Parathyroid adenoma (tissue), 2 donors: ENCODE results near the gene SGO2.
"Not testable (repeated sequence)": the region's sequence is repeated elsewhere in the genome, so short reads cannot be mapped to it uniquely, and the experiment has no call there.

Experiments
- H2AFZ ChIP-seq: fragments of 300-600 bp; sonication (generic); one replicate; pipeline ENCODE4 v1.7.0; 2017; ENCODE audit warnings: antibody characterized with exemption, mild to moderate bottlenecking
- H3K27ac ChIP-seq: fragments of 300-600 bp; sonication (generic); one replicate; pipeline ENCODE4 v1.7.0; 2017
- H3K27me3 ChIP-seq: fragments of 300-600 bp; sonication (generic); one replicate; pipeline ENCODE4 v1.7.0; 2017; ENCODE audit warnings: low read length; ENCODE audit not compliant: control insufficient read depth, insufficient read depth
- H3K36me3 ChIP-seq: fragments of 300-600 bp; sonication (generic); one replicate; pipeline ENCODE4 v1.7.0; 2017; ENCODE audit warnings: low read length; ENCODE audit not compliant: control insufficient read depth, insufficient read depth
- H3K4me1 ChIP-seq: fragments of 300-600 bp; sonication (generic); one replicate; pipeline ENCODE4 v1.7.0; 2017; ENCODE audit warnings: control low read depth
- H3K4me2 ChIP-seq: fragments of 300-600 bp; sonication (generic); one replicate; pipeline ENCODE4 v1.7.0; 2017; ENCODE audit warnings: low read length
- H3K4me3 ChIP-seq: fragments of 300-600 bp; sonication (generic); one replicate; pipeline ENCODE4 v1.7.0; 2017; ENCODE audit warnings: low read depth, low read length
- H3K79me2 ChIP-seq: fragments of 300-600 bp; sonication (generic); one replicate; pipeline ENCODE4 v1.7.0; 2017; ENCODE audit warnings: control low read depth
- H3K9ac ChIP-seq: fragments of 300-600 bp; sonication (generic); one replicate; pipeline ENCODE4 v1.7.0; 2017; ENCODE audit warnings: mild to moderate bottlenecking
- H3K9me3 ChIP-seq: fragments of 300-600 bp; sonication (generic); one replicate; pipeline ENCODE4 v1.7.0; 2017; ENCODE audit warnings: low read length; ENCODE audit not compliant: control insufficient read depth
- CTCF ChIP-seq: fragments of 300-600 bp; sonication (generic); IDR thresholded peaks from one replicate; pipeline ENCODE4 v1.7.0; 2017; ENCODE audit warnings: antibody characterized with exemption, mild to moderate bottlenecking
- donor health status: primary hyperparathyroidism.

SGO2 gene

DNA sequence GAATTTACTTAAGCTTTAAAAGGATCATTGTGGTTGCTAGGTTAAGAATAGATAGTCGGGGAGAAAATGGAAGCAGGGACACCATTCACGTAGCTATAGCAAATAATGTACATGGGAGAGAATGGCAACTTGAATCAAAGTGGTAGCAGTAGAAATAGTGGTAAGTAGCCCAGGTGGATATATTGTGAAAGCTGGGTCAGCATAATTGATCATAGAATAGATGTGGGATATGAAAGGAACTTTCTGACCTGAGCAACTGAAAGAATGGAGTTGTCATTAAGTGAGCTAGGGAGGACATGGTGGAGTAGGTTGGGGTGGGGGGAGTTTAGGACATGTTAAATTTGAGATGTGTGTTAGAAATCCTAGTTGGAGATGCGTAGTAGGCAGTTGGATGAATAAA, 2.2 kb downstream of the SGO2 start:
- Histone ChIP-seq H3K9me3 (no peaks in the 10 kb centered on the region), H3K36me3 (no peaks in the 10 kb centered on the region), H2AFZ (no peak overlapping the region), H3K27me3 (no peaks in the 10 kb centered on the region), H3K27ac (no peak overlapping the region), H3K79me2 (no peaks in the 10 kb centered on the region), H3K4me2 (no peak overlapping the region), H3K9ac (no peak overlapping the region), H3K4me1 (peaks cover 4% of the 10 kb centered on the region), H3K4me3 (no peak overlapping the region)
- TF ChIP-seq CTCF = no peak

DNA sequence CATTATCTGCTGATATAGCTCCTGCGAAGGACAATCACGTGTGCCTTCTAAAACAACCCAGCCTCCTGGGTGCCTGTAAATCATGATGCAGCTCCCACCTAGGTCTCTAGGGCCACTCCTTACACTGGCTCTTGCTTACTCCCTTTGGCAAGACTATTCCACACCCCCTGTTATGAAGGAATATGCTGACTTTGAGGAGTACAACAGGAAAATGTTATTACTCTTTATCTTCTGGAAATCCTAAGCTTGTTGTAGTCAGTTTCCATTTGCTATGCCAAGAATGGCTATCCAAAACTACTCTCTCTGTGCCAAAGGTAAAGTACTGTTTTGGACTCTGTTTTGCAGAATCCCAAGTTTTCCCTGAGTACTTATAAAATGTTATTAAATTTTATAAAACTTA, 7.7 kb downstream of the SGO2 start:
- Histone ChIP-seq H3K27ac (no peak overlapping the region), H3K9ac (no peak overlapping the region), H3K79me2 (no peaks in the 10 kb centered on the region)

DNA sequence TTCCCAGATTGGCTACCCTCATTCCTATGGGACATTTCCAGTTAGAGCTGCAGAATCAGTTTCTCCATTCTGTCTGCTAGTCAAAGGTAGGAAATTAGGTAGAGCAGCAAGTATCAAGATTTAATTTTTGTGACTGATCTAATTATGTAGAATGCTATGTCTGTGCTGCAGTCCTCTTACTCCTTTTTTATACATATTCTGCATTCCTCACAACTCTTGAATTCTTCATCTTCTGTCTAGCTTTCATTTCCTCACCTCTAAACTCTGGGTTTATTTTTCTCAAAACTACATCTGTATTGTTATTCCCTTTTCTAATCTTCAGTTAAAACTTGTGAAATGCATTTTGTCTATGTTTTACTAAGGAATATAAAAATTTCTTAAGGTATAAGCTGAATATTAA, 8.6 kb downstream of the SGO2 start:
- Histone ChIP-seq H3K27me3 (no peaks in the 10 kb centered on the region), H3K36me3 (no peaks in the 10 kb centered on the region), H3K4me3 (no peak overlapping the region), H3K9ac (no peak overlapping the region), H3K9me3 (no peaks in the 10 kb centered on the region), H3K4me1 (peaks cover 6% of the 10 kb centered on the region), H2AFZ (no peak overlapping the region), H3K27ac (no peak overlapping the region), H3K79me2 (no peaks in the 10 kb centered on the region), H3K4me2 (no peak overlapping the region)
- TF ChIP-seq CTCF = no peak

More for the DNA sequence above, 7.7 kb downstream of the SGO2 start:
- no peak overlapping the region for H3K4me2 ChIP-seq
- H3K9me3 ChIP-seq = no peaks in the 10 kb centered on the region
- H3K4me1 ChIP-seq = peaks cover 6% of the 10 kb centered on the region
- H3K36me3 ChIP-seq = no peaks in the 10 kb centered on the region
- H3K4me3 ChIP-seq = no peak overlapping the region
- no peak for TF ChIP-seq CTCF
- H2AFZ ChIP-seq = no peak overlapping the region
- no peaks in the 10 kb centered on the region for H3K27me3 ChIP-seq

DNA sequence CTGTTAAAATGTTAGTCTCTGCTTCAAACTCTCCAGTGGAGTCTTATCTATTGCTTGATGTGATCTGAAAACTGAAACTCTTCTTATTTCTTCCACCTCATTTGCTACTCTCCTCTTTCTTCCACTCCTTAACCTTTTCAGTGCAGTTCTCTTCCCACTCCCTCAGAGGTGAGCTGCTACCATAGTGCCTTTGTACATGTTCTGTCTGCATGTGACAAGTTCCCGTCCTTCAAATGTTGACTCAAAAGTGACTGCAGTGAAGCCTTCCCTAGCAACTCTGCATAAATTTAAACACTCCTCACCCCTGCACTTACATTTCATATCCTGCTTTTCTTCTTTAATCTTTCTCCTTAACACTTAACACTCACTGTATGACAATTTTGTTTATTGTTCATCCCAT, 12.1 kb downstream of the SGO2 start:
- TF ChIP-seq CTCF = no peak
- H3K27me3 ChIP-seq = no peaks in the 10 kb centered on the region
- peak overlapping the region; percentile 48 for H2AFZ ChIP-seq
- no peaks in the 10 kb centered on the region for H3K36me3 ChIP-seq
- H3K9me3 ChIP-seq = no peaks in the 10 kb centered on the region
- H3K79me2 ChIP-seq = no peaks in the 10 kb centered on the region
- H3K27ac ChIP-seq = no peak overlapping the region
- H3K4me2 ChIP-seq = peak overlapping the region; percentile 29
- peaks cover 6% of the 10 kb centered on the region for H3K4me1 ChIP-seq
- H3K4me3 ChIP-seq = no peak overlapping the region
- no peak overlapping the region for H3K9ac ChIP-seq

GRCh38 chr2:200540793-200541192, 14.8 kb downstream of the SGO2 start:
- Histone ChIP-seq H3K4me1 (peaks cover 6% of the 10 kb centered on the region), H2AFZ (no peak overlapping the region), H3K9me3 (no peaks in the 10 kb centered on the region), H3K79me2 (no peaks in the 10 kb centered on the region), H3K4me2 (no peak overlapping the region), H3K9ac (no peak overlapping the region), H3K4me3 (no peak overlapping the region), H3K27ac (no peak overlapping the region), H3K36me3 (no peaks in the 10 kb centered on the region), H3K27me3 (no peaks in the 10 kb centered on the region)
- no peak for TF ChIP-seq CTCF

GRCh38 chr2:200566596-200566995, 40.6 kb downstream of the SGO2 start:
- not testable (repeated sequence) for H3K9me3 ChIP-seq, H3K4me1 ChIP-seq, H3K27me3 ChIP-seq, H3K79me2 ChIP-seq, H3K36me3 ChIP-seq, H3K4me3 ChIP-seq, H3K9ac ChIP-seq, H3K27ac ChIP-seq, H3K4me2 ChIP-seq, H2AFZ ChIP-seq
